CD14-positive monocyte (primary cell): ENCODE results near the gene FOCAD. TPM values are rescaled to one million over a fixed set of nuclear protein-coding genes. Genes with fewer than 3 reads are reported as not detected.

Experiments
- DNase-seq, 3 donors: peaks; one replicate each; pipeline ENCODE4 v3.0.0-alpha.2; 2011 to 2022
- H2AFZ ChIP-seq: 2 replicates; pipeline ENCODE4 v1.6.0; 2012; ENCODE audit warnings: mild to moderate bottlenecking, low read depth, low read length, inconsistent platforms; ENCODE audit not compliant: insufficient read depth, poor library complexity, severe bottlenecking
- H3K27ac ChIP-seq, 2 donors: 1 replicate in 1 of 2; 2 replicates in 1 of 2; pipeline ENCODE4 v1.5.1; 2012 to 2013; ENCODE audit warnings: low read length in 2 of 2, control low read depth in 1 of 2, inconsistent platforms in 1 of 2, low read depth in 1 of 2, mild to moderate bottlenecking in 1 of 2
- H3K27me3 ChIP-seq, 2 donors: one replicate each; pipeline versions ENCODE4 v1.6.0 to v1.6.1; 2011 to 2013; ENCODE audit warnings: low read length in 2 of 2; ENCODE audit not compliant: control insufficient read depth in 2 of 2, insufficient read depth in 2 of 2
- H3K36me3 ChIP-seq, 2 donors: replicated peaks in 1 of 2; 1 replicate in 1 of 2; 2 replicates in 1 of 2; pipeline versions ENCODE4 v1.5.1 to v1.6.1; 2012 to 2013; ENCODE audit warnings: low read length in 2 of 2, control low read depth in 1 of 2, inconsistent platforms in 1 of 2, mild to moderate bottlenecking in 1 of 2; ENCODE audit not compliant: insufficient read depth in 2 of 2, control insufficient read depth in 1 of 2
- H3K4me1 ChIP-seq, 2 donors: 1 replicate in 1 of 2; 2 replicates in 1 of 2; pipeline versions ENCODE4 v1.5.1 to v1.6.1; 2012 to 2013; ENCODE audit warnings: low read length in 2 of 2, control low read depth in 1 of 2, inconsistent platforms in 1 of 2, mild to moderate bottlenecking in 1 of 2, moderate library complexity in 1 of 2; ENCODE audit not compliant: insufficient read depth in 2 of 2, control insufficient read depth in 1 of 2
- H3K4me2 ChIP-seq: replicated peaks from 2 replicates; pipeline ENCODE3; 2012; ENCODE audit warnings: low read length, moderate library complexity, mild to moderate bottlenecking; ENCODE audit not compliant: poor library complexity, severe bottlenecking; ENCODE audit errors: extremely low read depth
- H3K4me3 ChIP-seq, 3 experiments: fragments of 200-600 bp in 1 of 3; sonication (generic) in 1 of 3; replicated peaks in 1 of 3; 1 replicate in 2 of 3; 2 replicates in 1 of 3; pipeline ENCODE4 v1.5.1; 2011 to 2013; ENCODE audit warnings: low read length in 3 of 3, mild to moderate bottlenecking in 3 of 3, control low read depth in 2 of 3, low read depth in 2 of 3, inconsistent platforms in 1 of 3, moderate library complexity in 1 of 3
- H3K79me2 ChIP-seq: 2 replicates; pipeline ENCODE4 v1.6.0; 2012; ENCODE audit warnings: mild to moderate bottlenecking, control low read depth, inconsistent platforms, low read length, moderate library complexity; ENCODE audit not compliant: insufficient read depth
- H3K9ac ChIP-seq: 2 replicates; pipeline ENCODE4 v1.6.0; 2017; ENCODE audit warnings: low read length, mild to moderate bottlenecking; ENCODE audit not compliant: insufficient read depth, poor library complexity, severe bottlenecking
- H3K9me3 ChIP-seq, 2 donors: replicated peaks in 1 of 2; 1 replicate in 1 of 2; 2 replicates in 1 of 2; pipeline versions ENCODE4 v1.5.1 to v1.6.1; 2012 to 2013; ENCODE audit warnings: low read length in 2 of 2, control low read depth in 1 of 2; ENCODE audit not compliant: control insufficient read depth in 1 of 2, insufficient read depth in 1 of 2
- H4K20me1 ChIP-seq: 2 replicates; pipeline ENCODE4 v1.6.0; 2012; ENCODE audit warnings: mild to moderate bottlenecking, low read length, control low read depth, moderate library complexity; ENCODE audit not compliant: insufficient read depth
- H3K27ac Mint-ChIP-seq, 7 donors: one replicate each; pipeline ENCODE4 v1.8.0; 2020; ENCODE audit warnings: mild to moderate bottlenecking in 7 of 7, mixed read lengths in 7 of 7, moderate library complexity in 6 of 7, inconsistent platforms in 2 of 7
- H3K27me3 Mint-ChIP-seq, 3 donors: one replicate each; pipeline ENCODE4 v1.8.0; 2021 to 2022; ENCODE audit warnings: low read depth in 3 of 3, mild to moderate bottlenecking in 3 of 3, mixed read lengths in 3 of 3, moderate library complexity in 3 of 3, inconsistent platforms in 1 of 3
- H3K36me3 Mint-ChIP-seq, 2 donors: one replicate each; pipeline ENCODE4 v1.8.0; 2020; ENCODE audit warnings: mixed read lengths in 2 of 2, inconsistent platforms in 1 of 2, mild to moderate bottlenecking in 1 of 2
- H3K4me1 Mint-ChIP-seq: one replicate; pipeline ENCODE4 v1.8.0; 2020; ENCODE audit warnings: mild to moderate bottlenecking, mixed read lengths
- H3K4me3 Mint-ChIP-seq, 2 donors: one replicate each; pipeline ENCODE4 v1.8.0; 2020; ENCODE audit warnings: mild to moderate bottlenecking in 2 of 2, mixed read lengths in 2 of 2, moderate library complexity in 1 of 2
- H3K9me3 Mint-ChIP-seq, 7 donors: one replicate each; pipeline ENCODE4 v1.8.0; 2020 to 2022; ENCODE audit warnings: mixed read lengths in 7 of 7, mild to moderate bottlenecking in 6 of 7, moderate library complexity in 6 of 7, inconsistent platforms in 2 of 7
- CTCF ChIP-seq: fragments of 200-600 bp; IDR thresholded peaks from one replicate; pipeline ENCODE4 v1.8.0; 2022; ENCODE audit warnings: antibody characterized with exemption, mild to moderate bottlenecking
- WGBS: methylation state at CpG from one replicate; pipeline ENCODE4 v1.1.5; 2013; ENCODE audit warnings: missing lambda C conversion rate; ENCODE audit not compliant: insufficient coverage; 5-methylcytosine and 5-hydroxymethylcytosine counted together
- intact Hi-C, 2 donors: fragments of 100-400 bp; cut with micrococcal nuclease; formaldehyde crosslinking; loops; one replicate each; pipeline versions ENCODE4 v1.15.0 to v1.15.1; 2023
- polyA plus RNA-seq, 3 donors: library from polyadenylated mRNA; depleted of rRNA in 1 of 3; unstranded in 2 of 3; stranded (reverse) in 1 of 3; fragments of 300-500 nt in 2 of 3; fragments of >200 nt in 1 of 3; fragmentation: Illumina TruSeq in 2 of 3; gene quantifications; 1 replicate in 2 of 3; 2 replicates in 1 of 3; pipeline ENCODE4 v1.2.3, GENCODE V29; 2012 to 2021

FOCAD gene
- polyA plus RNA-seq, 3 donors, result 4.9 to 6.3 (median 5.1) TPM

- Histone ChIP-seq H3K36me3 (no peaks in the 10 kb centered on the region), H3K27ac (no peak overlapping the region), H3K4me3 (no peak overlapping the region), H3K9me3 (no peaks in the 10 kb centered on the region), H2AFZ (no peak overlapping the region), H3K4me2 (no peak overlapping the region), H3K4me1 (no peaks in the 10 kb centered on the region), H3K79me2 (no peaks in the 10 kb centered on the region), H3K9ac (no peak overlapping the region), H4K20me1 (no peaks in the 10 kb centered on the region), H3K27me3 (no peaks in the 10 kb centered on the region)
- no peak overlapping the region for H3K27ac Mint-ChIP-seq
- no peaks in the 10 kb centered on the region for H3K9me3 Mint-ChIP-seq
- WGBS, result 80% methylated on average over 1 of the region's 4 CpGs
- peaks cover 0 to 2% (median 2%) of the 10 kb centered on the region in 3 donors for H3K27me3 Mint-ChIP-seq
- no peak for TF ChIP-seq CTCF
- H3K4me1 Mint-ChIP-seq, result no peaks in the 10 kb centered on the region
- H3K36me3 Mint-ChIP-seq, result no peaks in the 10 kb centered on the region
- DNase-seq, result no peak
- no peak overlapping the region for H3K4me3 Mint-ChIP-seq
- intact Hi-C loops, result no loop called here
Observed at GRCh38 chr9:20634895-20635294, 49.2 kb upstream of the FOCAD start.

GRCh38 chr9:20636888-20637440 lies 47.1 kb upstream of the FOCAD start:
- H3K4me1 ChIP-seq, result no peaks in the 10 kb centered on the region
- H4K20me1 ChIP-seq, result no peaks in the 10 kb centered on the region
- H3K9ac ChIP-seq, result no peak overlapping the region
- Mint-ChIP-seq H3K36me3 (no peaks in the 10 kb centered on the region), H3K27me3 (peaks cover 0 to 2% (median under 1%) of the 10 kb centered on the region in 3 donors), H3K4me3 (no peak overlapping the region), H3K27ac (no peak overlapping the region), H3K9me3 (peaks cover 0 to 4% (median 0%) of the 10 kb centered on the region in 7 donors), H3K4me1 (no peaks in the 10 kb centered on the region)
- intact Hi-C loops, result no loop called here
- H3K4me2 ChIP-seq, result no peak overlapping the region
- H3K36me3 ChIP-seq, result no peaks in the 10 kb centered on the region
- no CpG with 5 or more reads among the region's 3 CpGs for WGBS
- H3K9me3 ChIP-seq, result no peaks in the 10 kb centered on the region
- no peak overlapping the region for H3K4me3 ChIP-seq
- H3K79me2 ChIP-seq, result no peaks in the 10 kb centered on the region
- no peak overlapping the region for H2AFZ ChIP-seq
- no peaks in the 10 kb centered on the region for H3K27me3 ChIP-seq
- no peak for DNase-seq
- H3K27ac ChIP-seq, result no peak overlapping the region
- no peak for TF ChIP-seq CTCF
